Inferior parietal cortex (tissue), 1 donor: ENCODE results near the gene PAK6.
A peak's percentile ranks its signal among the peaks of the same experiment; 100 is the strongest.

Source experiments
- DNase-seq: peaks from one replicate; pipeline ENCODE4 v3.0.0-alpha.2; 2016; ENCODE audit errors: extremely low spot score

PAK6 gene

GRCh38 chr15:40276927-40277326 is 38.1 kb downstream of the PAK6 start:
- DNase-seq, result no peak

- no peak for DNase-seq
Measured at GRCh38 chr15:40277471-40277870, 38.6 kb downstream of the PAK6 start.

GRCh38 chr15:40278026-40278425 is 39.2 kb downstream of the PAK6 start:
- DNase-seq, result no peak

GRCh38 chr15:40279437-40280141 is 40.7 kb downstream of the PAK6 start:
- peak; percentile 75 for DNase-seq

- DNase-seq, result no peak
Measured at GRCh38 chr15:40280260-40281056, 41.6 kb downstream of the PAK6 start.

GRCh38 chr15:40281057-40281800 is 42.4 kb downstream of the PAK6 start:
- DNase-seq, result no peak

- no peak for DNase-seq
Measured at GRCh38 chr15:40281801-40282146, 42.9 kb downstream of the PAK6 start.

GRCh38 chr15:40282147-40282868 is 43.4 kb downstream of the PAK6 start:
- DNase-seq, result no peak

GRCh38 chr15:40282869-40283614 is 44.2 kb downstream of the PAK6 start, which contains the start of gene ANKRD63:
Gene ANKRD63, minus strand, starts transcription at chr15:40283064. Its CDS starts 478 bp downstream, at chr15:40282586.
- no peak for DNase-seq

- DNase-seq, result no peak
Measured at GRCh38 chr15:40283615-40284300, 44.9 kb downstream of the PAK6 start.

- DNase-seq, result no peak
Measured at GRCh38 chr15:40285151-40285550, 46.3 kb downstream of the PAK6 start.

- no peak for DNase-seq
Measured at GRCh38 chr15:40285554-40286011, 46.7 kb downstream of the PAK6 start.

- no peak for DNase-seq
Measured at GRCh38 chr15:40286061-40286532, 47.2 kb downstream of the PAK6 start.

GRCh38 chr15:40286794-40287193 is 47.9 kb downstream of the PAK6 start:
- DNase-seq, result no peak

- DNase-seq, result no peak
Measured at GRCh38 chr15:40287505-40287904, 48.6 kb downstream of the PAK6 start.

GRCh38 chr15:40287968-40288367 is 49.1 kb downstream of the PAK6 start:
- no peak for DNase-seq

GRCh38 chr15:40289140-40289775 is 50.4 kb downstream of the PAK6 start:
- no peak for DNase-seq

- DNase-seq, result no peak
Measured at GRCh38 chr15:40290545-40290917, 51.7 kb downstream of the PAK6 start.

- DNase-seq, result no peak
Measured at GRCh38 chr15:40290918-40291574, 52.2 kb downstream of the PAK6 start.
